ENCODE data around the gene CRIP3. TPM values are rescaled to one million over a fixed set of nuclear protein-coding genes. Genes with fewer than 3 reads are reported as not detected.

Gene CRIP3
- total and polyA plus RNA-seq, 2 of the 13 experiments (the other 11 are each of a cell fraction or from before 2014, with no cell fraction given): 6.3 to 9.3 TPM

- TF ChIP-seq ZBTB1 (CRISPR knock-in tag; IDR thresholded peaks at IDR 0.05; ENCODE audit: borderline replicate concordance) (no peak), ZNF766 (CRISPR knock-in tag; IDR thresholded peaks at IDR 0.05; ENCODE audit: borderline replicate concordance) (no peak), PBX3 (CRISPR knock-in tag; IDR thresholded peaks at IDR 0.05; ENCODE audit: borderline replicate concordance) (no peak), HMGA1 (CRISPR knock-in tag; conservative IDR thresholded peaks at IDR 0.05) (no peak), ZKSCAN5 (CRISPR knock-in tag; IDR thresholded peaks at IDR 0.05) (peak; percentile 50; the same call in 1 of the 2 replicates), NFIC (IDR thresholded peaks at IDR 0.05; ENCODE audit: low read length) (no peak), ZNF776 (CRISPR knock-in tag; IDR thresholded peaks at IDR 0.05) (no peak), ZNF20 (CRISPR knock-in tag; IDR thresholded peaks at IDR 0.05) (no peak), HCFC1 (IDR thresholded peaks at IDR 0.05; ENCODE audit: low read depth, low read length) (no peak), MZF1 (CRISPR knock-in tag; IDR thresholded peaks at IDR 0.05; ENCODE audit: borderline replicate concordance) (no peak), NPAS2 (CRISPR knock-in tag; IDR thresholded peaks at IDR 0.05; ENCODE audit: borderline replicate concordance) (no peak), NR2C2 (CRISPR knock-in tag; IDR thresholded peaks at IDR 0.05; ENCODE audit: borderline replicate concordance) (peak; percentile 59), RFX3 (CRISPR knock-in tag; IDR thresholded peaks at IDR 0.05) (no peak), ZNF761 (CRISPR knock-in tag; conservative IDR thresholded peaks at IDR 0.05) (peak; percentile 70; the same call in 1 of the 2 replicates), KLF16 (CRISPR knock-in tag; IDR thresholded peaks at IDR 0.05) (peak in 1 of 2 experiments; percentile 80; a peak in 1 of 4 replicates), ZNF709 (CRISPR knock-in tag; IDR thresholded peaks at IDR 0.05) (no peak), GATA4 (IDR thresholded peaks at IDR 0.05; ENCODE audit: borderline replicate concordance, low read depth) (no peak), NR2F1 (CRISPR knock-in tag; IDR thresholded peaks at IDR 0.05) (no peak)
- TF ChIP-seq, protein P1, sequence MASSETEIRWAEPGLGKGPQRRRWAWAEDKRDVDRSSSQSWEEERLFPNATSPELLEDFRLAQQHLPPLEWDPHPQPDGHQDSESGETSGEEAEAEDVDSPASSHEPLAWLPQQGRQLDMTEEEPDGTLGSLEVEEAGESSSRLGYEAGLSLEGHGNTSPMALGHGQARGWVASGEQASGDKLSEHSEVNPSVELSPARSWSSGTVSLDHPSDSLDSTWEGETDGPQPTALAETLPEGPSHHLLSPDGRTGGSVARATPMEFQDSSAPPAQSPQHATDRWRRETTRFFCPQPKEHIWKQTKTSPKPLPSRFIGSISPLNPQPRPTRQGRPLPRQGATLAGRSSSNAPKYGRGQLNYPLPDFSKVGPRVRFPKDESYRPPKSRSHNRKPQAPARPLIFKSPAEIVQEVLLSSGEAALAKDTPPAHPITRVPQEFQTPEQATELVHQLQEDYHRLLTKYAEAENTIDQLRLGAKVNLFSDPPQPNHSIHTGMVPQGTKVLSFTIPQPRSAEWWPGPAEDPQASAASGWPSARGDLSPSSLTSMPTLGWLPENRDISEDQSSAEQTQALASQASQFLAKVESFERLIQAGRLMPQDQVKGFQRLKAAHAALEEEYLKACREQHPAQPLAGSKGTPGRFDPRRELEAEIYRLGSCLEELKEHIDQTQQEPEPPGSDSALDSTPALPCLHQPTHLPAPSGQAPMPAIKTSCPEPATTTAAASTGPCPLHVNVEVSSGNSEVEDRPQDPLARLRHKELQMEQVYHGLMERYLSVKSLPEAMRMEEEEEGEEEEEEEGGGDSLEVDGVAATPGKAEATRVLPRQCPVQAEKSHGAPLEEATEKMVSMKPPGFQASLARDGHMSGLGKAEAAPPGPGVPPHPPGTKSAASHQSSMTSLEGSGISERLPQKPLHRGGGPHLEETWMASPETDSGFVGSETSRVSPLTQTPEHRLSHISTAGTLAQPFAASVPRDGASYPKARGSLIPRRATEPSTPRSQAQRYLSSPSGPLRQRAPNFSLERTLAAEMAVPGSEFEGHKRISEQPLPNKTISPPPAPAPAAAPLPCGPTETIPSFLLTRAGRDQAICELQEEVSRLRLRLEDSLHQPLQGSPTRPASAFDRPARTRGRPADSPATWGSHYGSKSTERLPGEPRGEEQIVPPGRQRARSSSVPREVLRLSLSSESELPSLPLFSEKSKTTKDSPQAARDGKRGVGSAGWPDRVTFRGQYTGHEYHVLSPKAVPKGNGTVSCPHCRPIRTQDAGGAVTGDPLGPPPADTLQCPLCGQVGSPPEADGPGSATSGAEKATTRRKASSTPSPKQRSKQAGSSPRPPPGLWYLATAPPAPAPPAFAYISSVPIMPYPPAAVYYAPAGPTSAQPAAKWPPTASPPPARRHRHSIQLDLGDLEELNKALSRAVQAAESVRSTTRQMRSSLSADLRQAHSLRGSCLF (CRISPR knock-in tag; IDR thresholded peaks at IDR 0.05; ENCODE audit: borderline replicate concordance): no peak
- TF ChIP-seq, protein P2, sequence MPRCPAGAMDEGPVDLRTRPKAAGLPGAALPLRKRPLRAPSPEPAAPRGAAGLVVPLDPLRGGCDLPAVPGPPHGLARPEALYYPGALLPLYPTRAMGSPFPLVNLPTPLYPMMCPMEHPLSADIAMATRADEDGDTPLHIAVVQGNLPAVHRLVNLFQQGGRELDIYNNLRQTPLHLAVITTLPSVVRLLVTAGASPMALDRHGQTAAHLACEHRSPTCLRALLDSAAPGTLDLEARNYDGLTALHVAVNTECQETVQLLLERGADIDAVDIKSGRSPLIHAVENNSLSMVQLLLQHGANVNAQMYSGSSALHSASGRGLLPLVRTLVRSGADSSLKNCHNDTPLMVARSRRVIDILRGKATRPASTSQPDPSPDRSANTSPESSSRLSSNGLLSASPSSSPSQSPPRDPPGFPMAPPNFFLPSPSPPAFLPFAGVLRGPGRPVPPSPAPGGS (CRISPR knock-in tag; IDR thresholded peaks at IDR 0.05): 0 out of 2 replicates have a peak, but pooled peaks have one; percentile 76
- TF ChIP-seq, protein P3, sequence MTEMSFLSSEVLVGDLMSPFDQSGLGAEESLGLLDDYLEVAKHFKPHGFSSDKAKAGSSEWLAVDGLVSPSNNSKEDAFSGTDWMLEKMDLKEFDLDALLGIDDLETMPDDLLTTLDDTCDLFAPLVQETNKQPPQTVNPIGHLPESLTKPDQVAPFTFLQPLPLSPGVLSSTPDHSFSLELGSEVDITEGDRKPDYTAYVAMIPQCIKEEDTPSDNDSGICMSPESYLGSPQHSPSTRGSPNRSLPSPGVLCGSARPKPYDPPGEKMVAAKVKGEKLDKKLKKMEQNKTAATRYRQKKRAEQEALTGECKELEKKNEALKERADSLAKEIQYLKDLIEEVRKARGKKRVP (CRISPR knock-in tag; IDR thresholded peaks at IDR 0.05): no peak
These were observed 45.1 kb downstream of the CRIP3 start (continued) for GRCh38 chr6:43263314-43264178.
